HG03196 (cell line): ENCODE measurements around the gene SLC35D2.
"Not testable (repeated sequence)": the region's sequence is repeated elsewhere in the genome, so short reads cannot be mapped to it uniquely, and the experiment has no call there.

ENCODE experiments used
- ATAC-seq: cut with Tn5 transposase; IDR thresholded peaks from one replicate; pipeline ENCODE4 v1.9.1; 2021; ENCODE audit not compliant: unreplicated experiment

The SLC35D2 gene

DNA sequence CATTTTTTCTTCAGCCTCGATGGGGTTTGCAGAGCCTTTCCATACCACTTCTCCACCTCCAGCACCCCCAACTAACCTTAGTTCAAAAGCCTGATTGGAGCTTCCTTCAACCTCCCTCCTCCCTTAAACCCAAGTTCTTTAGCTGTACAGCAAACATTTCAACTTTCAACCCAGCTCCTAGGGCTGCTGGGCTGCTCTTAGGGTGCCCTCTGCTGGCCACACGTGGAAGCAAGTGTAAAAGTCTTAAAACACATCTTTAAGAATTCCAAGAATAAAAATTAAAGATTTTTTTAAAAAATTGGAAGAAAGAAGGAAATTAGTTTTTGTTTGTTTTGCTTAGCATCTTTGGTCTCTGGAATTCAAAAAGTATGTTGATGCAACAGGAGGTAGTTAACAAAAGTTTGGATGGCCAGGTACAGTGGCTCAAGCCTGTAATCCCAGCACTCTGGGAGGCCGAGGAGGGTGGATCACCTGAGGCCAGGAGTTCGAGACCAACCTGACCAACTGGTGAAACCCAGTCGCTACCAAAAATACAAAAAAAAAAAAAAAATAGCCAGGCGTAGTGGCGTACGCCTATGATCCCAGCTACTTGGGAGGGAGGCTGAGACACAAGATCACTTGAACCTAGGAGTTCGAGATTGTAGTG is 66.1 kb downstream of the SLC35D2 start:
- no peak for ATAC-seq

DNA sequence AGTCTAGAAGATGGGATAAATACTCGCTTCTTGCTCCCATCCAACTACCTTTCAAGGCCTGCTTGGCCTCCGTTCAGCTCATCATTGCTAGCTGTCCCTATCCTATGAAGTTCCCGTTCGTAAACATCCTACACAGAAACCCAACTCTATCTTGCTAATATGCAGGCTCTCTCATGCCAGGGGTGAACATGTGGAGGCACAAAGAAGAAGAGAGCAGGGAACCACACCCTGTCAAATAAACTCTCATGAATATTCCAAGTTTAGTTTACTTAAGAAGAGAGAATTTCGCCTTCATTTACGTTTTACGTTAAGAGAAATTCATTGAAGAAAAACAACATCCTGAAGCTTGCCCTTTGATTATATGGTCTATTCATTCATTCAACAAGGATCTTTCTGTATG is 73.7 kb downstream of the SLC35D2 start:
- ATAC-seq, result no peak

DNA sequence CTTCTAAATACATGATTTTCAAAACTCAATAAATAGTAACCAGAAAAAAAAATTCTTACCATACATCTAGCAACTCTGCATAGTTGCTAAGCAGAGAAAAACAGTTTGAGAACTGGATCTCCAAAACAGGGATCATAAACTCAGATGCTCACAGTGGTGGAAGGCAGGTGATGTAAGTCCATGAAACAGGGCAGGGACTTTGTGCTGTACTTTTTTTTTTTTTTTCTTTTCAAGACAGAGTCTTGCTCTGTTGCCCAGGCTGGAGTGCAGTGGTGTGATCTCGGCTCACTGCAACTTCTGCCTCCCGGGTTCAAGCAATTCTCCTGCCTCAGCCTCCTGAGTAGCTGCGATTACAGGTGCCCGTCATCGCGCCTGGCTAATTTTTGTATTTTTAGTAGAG is 76.6 kb downstream of the SLC35D2 start:
- ATAC-seq, result not testable (repeated sequence)

DNA sequence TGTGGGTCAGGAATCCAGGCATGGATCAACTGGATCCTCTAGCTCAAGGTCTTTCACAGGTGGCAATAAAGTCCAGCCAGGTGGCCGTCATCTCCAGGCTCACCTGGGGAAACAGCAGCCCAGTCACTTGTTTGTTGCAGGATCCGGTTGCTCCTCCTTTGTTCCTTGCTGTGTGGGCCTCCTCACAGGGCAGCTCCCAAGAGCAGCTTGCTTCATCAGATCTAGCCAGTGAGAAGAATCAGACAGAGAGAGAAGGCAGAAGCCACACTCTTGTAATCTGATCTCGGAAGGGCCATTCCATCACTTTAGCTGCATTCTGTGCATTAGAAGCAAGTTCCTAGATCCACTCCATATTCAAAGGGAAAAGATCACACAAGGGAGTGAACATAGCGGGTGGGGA is 78.3 kb downstream of the SLC35D2 start:
- ATAC-seq, result no peak

DNA sequence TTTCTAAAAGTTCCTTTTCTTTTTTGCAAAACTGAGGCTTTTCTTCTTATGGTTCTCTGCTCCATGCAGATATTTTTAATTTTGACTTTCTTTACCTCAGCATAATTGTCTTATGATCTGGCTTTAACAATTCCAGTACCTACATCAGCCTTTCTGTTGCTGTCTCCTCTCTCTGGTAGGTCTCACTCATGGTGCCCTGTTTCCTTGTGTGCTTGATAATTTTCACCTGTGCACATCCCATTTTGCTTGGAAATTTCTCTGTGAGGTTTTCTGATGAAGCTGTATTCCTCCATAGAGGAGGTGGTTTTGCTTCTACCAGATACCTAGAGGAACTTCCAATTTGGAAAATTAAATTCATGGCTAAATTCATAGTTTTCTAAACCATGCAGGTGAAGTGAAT is 79.3 kb downstream of the SLC35D2 start:
- ATAC-seq, result no peak

DNA sequence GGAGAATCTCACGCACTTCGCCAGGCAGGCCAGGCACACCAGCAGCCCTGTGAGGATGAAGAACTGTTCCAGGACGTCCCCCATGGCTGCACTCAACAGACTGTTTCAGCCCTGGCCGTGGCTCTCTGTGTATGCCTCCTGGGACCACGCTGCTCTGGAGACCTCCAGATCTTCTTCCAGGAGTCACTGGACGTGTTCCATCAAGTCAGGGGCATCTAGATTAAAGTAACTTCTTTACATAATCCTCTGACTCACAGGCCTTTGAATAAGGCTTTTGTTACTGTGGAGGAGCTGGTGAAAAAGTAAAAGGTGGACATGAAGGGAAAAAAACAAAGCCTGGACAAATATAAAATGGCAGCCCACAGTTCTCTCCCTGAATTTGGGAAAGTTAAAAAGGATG is 81.5 kb downstream of the SLC35D2 start, which contains the start of gene HSD17B3:
Gene HSD17B3, minus strand, starts transcription at position 156 of the 400 bp plus-strand sequence. Its CDS starts 72 bp downstream, at position 84.
- no peak for ATAC-seq

DNA sequence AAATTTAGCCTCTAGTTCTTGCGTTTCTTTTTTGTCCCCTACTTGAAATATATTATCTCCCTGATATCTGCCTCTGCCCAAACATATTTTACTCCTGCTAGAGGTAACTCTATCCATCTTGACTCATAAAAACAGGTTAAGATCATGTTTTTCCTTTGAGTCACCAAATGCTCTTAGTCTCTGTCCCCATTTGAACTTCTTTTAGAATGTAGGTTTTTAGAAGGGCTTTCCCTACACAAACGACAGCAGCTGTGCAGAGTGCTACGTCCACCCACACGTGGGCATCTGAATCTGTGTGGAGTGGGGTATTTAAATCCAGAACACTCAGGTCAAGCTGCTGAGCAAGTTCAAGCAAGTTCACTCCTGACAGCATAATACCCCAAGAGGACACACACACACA is 83.7 kb downstream of the SLC35D2 start:
- ATAC-seq, result no peak

DNA sequence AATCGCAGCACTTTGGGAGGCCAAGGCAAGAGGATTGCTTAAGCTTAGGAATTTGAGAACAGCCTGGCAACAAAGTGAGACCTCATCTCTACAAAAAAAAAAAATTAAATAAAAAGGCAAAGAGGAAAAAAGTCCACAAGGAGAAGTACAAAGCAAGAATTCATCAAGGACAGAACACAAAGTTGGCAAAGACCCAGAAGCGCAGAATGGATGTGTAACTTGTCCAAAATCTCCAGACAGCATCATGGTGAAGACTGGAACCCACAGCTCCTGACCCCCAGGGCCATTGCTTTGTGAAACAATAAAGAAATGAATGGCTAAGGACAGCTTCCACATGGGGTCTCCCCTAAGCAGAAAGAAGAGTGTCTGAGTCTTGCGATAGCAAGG is 89.4 kb downstream of the SLC35D2 start:
- no peak for ATAC-seq

DNA sequence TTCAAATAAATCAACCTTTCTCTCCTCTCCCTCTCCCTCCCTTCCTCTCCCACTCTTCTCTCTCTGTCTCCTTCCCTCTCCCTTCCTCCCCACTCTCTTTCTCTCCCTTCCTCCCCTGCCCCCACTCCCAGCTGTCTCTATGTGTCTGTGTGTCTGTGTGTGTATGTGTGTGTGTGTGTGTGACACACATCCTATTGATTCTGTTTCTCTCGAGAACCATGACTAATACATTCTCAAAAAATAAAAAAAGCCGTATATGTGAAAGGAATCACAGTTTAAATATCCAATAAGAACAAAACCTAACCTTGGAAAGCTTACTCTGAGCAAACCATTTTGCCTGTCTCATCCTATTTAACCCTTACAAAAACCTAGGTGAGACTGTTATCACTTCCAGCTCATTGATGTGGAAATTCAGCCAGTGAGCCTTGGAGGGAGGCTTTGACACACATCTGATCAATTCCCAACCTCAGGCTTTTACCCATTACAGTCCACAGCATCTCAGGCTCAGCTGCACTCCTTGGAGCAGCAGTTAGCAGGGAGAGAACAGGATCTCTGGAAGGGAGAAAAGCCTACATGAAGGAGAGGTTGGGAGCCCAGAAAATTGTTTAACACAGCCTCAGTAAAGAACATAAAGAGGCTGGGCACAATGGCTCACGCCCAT is 89.9 kb downstream of the SLC35D2 start:
- ATAC-seq, result no peak

DNA sequence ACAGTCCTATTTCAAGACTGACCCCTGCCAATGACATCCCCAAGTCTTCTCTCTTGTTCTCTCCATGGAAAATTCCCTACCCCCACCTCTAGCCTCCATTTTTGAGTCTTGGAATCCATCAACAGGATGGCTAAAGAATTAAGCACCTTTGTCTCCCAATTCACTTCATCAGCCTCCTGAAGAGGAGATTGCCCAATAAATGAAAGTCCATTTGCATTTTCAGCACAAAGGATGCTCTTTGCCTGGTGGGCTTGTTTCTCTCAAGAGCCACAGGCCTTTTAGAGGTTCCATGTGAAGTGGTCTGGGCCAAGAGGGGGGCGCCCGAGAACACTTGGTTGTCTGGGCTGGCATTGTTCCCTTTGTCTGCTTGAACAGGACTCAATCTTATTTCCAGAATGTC is 94.1 kb downstream of the SLC35D2 start:
- ATAC-seq, result no peak

DNA sequence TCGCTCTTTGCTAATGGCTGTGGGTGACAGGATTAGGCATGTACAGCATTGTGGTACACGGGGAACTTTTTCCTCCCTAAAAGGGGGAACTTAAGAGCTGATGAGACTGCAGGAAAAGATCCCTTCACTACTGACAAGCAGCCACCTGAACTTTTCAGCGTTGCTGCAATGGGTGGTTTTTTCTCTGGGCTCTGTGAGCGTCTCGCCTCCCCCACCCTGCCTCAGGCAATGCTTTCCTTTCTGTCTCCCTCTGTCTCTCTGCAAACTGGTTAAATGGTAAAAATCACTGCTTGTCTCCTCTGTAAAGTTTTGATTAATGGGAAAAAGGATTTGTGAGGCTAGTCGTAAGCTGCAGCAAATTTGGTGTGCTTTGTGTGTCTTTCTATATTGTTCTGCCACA is 101.9 kb downstream of the SLC35D2 start:
- no peak for ATAC-seq

DNA sequence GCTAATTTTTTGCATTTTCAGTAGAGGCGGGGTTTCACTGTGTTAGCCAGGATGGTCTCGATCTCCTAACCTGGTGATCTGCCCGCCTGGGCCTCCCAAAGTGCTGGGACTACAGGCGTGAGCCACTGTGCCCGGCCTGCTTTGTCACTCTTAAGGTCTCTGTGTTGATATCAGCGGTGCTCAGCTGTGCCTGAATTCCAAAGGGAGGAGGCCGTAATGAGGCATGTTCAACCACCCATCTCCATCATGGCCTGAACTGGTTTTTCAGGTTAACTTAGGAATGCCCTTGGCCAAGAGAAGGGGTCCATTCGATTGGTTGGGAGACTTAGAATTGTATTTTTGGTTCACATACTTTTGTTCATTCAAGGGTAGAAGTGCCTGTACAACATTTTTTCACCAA is 103.6 kb downstream of the SLC35D2 start:
- no peak for ATAC-seq

DNA sequence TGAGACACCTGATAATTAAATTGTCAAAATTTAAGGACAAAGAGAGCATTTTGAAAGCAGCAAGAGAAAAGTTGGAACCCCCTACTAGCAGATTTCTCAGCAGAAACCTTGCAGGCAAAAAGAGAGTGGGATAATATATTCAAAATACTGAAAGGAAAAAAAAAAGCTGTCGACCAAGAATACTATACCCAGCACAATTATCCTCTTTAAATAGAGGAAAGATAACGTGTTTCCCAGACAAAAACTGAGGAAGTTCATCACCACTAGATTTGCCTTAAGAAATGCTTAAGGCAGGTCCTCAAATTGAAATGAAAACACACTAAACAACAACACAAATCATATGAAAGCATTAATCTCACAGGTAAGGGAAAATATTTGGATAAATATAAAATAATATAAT is 108.6 kb downstream of the SLC35D2 start:
- ATAC-seq, result no peak
